AG04450 (cell line): ENCODE measurements around the gene GARIN5B. TPM values are rescaled to one million over a fixed set of nuclear protein-coding genes. Genes with fewer than 3 reads are reported as not detected.

Source experiments
- CTCF ChIA-PET: fragments of 300-600, 350-600 bp; formaldehyde crosslinking; extraction: SDS; loops from one replicate; lab custom pipeline; 2022; ENCODE audit warnings: antibody characterized with exemption, inconsistent platforms; lab: Charles Lee
- POLR2A ChIA-PET: fragments of 350-600 bp; formaldehyde crosslinking; extraction: SDS; loops from one replicate; lab custom pipeline; 2021; ENCODE audit warnings: antibody characterized with exemption, inconsistent platforms; lab: Yijun Ruan, JAX
- DNase-seq: peaks from one replicate; pipeline ENCODE4 v3.0.0-alpha.2; 2011; ENCODE audit warnings: low read depth, low spot score
- H3K27ac ChIP-seq: one replicate; pipeline ENCODE4 v1.5.1; 2012; ENCODE audit warnings: low read depth, low read length, control low read depth
- H3K27me3 ChIP-seq: one replicate; pipeline ENCODE4 v1.6.0; 2012; ENCODE audit warnings: low read length; ENCODE audit not compliant: control insufficient read depth, insufficient read depth
- H3K4me3 ChIP-seq: 2 replicates; pipeline ENCODE4 v1.5.1; 2011; ENCODE audit warnings: mild to moderate bottlenecking, low read depth, low read length, control low read depth
- H3K9me3 ChIP-seq: 2 replicates; pipeline ENCODE4 v1.5.1; 2012; ENCODE audit warnings: low read length; ENCODE audit not compliant: control insufficient read depth, insufficient read depth
- CTCF ChIP-seq: IDR thresholded peaks from 2 replicates; pipeline ENCODE4 v1.5.1; 2011; ENCODE audit warnings: low read depth, low read length, control low read depth, inconsistent platforms
- polyA plus RNA-seq: library from polyadenylated mRNA; depleted of rRNA; stranded (reverse); fragments of >200 nt; gene quantifications from 2 replicates; pipeline ENCODE4 v1.2.3, GENCODE V29; 2011

Gene GARIN5B
- polyA plus RNA-seq, 1 experiment: not detected

GRCh38 chr19:55350620-55351315, 12.3 kb downstream of the GARIN5B start:
- Histone ChIP-seq H3K27me3 (peaks cover 22% of the 10 kb centered on the region), H3K27ac (no peak overlapping the region), H3K9me3 (no peaks in the 10 kb centered on the region; the same call in 1 of the 2 replicates), H3K4me3 (no peak overlapping the region)
- no peak for DNase-seq
- CTCF ChIA-PET: no interaction called here
- POLR2A ChIA-PET: no interaction called here
- no peak for TF ChIP-seq CTCF

GRCh38 chr19:55348317-55349034, 14.6 kb downstream of the GARIN5B start:
- Histone ChIP-seq H3K9me3 (no peaks in the 10 kb centered on the region; the same call in 1 of the 2 replicates), H3K4me3 (no peak overlapping the region), H3K27me3 (peaks cover 16% of the 10 kb centered on the region), H3K27ac (no peak overlapping the region)
- no peak for DNase-seq
- ChIA-PET CTCF (interaction anchor here (1.3 kb wide), 2 partner anchors 9 kb away, joined by 4 to 6 read pairs; partner anchors contain the start of gene KMT5C), POLR2A (interaction anchor here (0.8 kb wide), 1 partner anchor 9 kb away, joined by 3 read pairs; no protein-coding TSS in a partner anchor)
- TF ChIP-seq CTCF: no peak

GRCh38 chr19:55347442-55348009, 15.5 kb downstream of the GARIN5B start:
- H3K27ac ChIP-seq: no peak overlapping the region
- no peak for TF ChIP-seq CTCF
- DNase-seq: no peak
- no peaks in the 10 kb centered on the region; the same call in 1 of the 2 replicates for H3K9me3 ChIP-seq
- H3K4me3 ChIP-seq: no peak overlapping the region
- CTCF ChIA-PET: interaction anchor here (0.5 to 1.3 kb wide), 2 partner anchors 8 to 206 kb away, joined by 5 to 6 read pairs; partner anchors contain the start of gene KMT5C
- POLR2A ChIA-PET: no interaction called here
- peaks cover 8% of the 10 kb centered on the region for H3K27me3 ChIP-seq

GRCh38 chr19:55346725-55347441, 16.2 kb downstream of the GARIN5B start:
- no peak for DNase-seq
- Histone ChIP-seq H3K27me3 (peaks cover 4% of the 10 kb centered on the region), H3K9me3 (no peaks in the 10 kb centered on the region; the same call in 1 of the 2 replicates), H3K4me3 (no peak overlapping the region), H3K27ac (no peak overlapping the region)
- POLR2A ChIA-PET: interaction anchor here (0.7 kb wide), 1 partner anchor 252 kb away, joined by 5 read pairs; the partner anchor contains the start of gene FIZ1
- TF ChIP-seq CTCF: no peak
- CTCF ChIA-PET: interaction anchor here (0.5 to 1.3 kb wide), 2 partner anchors 8 to 205 kb away, joined by 5 to 6 read pairs; partner anchors contain the start of gene KMT5C
